Activated CD8-positive, alpha-beta memory T cell treated with anti-CD3 and anti-CD28 coated beads for 36 hours (primary cell): ENCODE results near the gene IGF2R. TPM values are rescaled to one million over a fixed set of nuclear protein-coding genes. Genes with fewer than 3 reads are reported as not detected.

ENCODE experiments used
- CTCF ChIA-PET: fragments of 350-600 bp; sonication (Branson Sonifier 250); formaldehyde crosslinking; loops from one replicate; lab custom pipeline; 2021; ENCODE audit warnings: antibody characterized with exemption; lab: Charles Lee
- POLR2A ChIA-PET: fragments of 350-600 bp; sonication (Branson Sonifier 250); formaldehyde crosslinking; loops from one replicate; lab custom pipeline; 2021; ENCODE audit warnings: antibody characterized with exemption; lab: Charles Lee
- total RNA-seq, 2 experiments: library from RNA; stranded (reverse); gene quantifications; one replicate each; pipeline ENCODE4 v1.2.3, GENCODE V29; 2021

IGF2R gene
- total RNA-seq, 2 experiments from 2014 or later: 125 to 128 TPM

DNA sequence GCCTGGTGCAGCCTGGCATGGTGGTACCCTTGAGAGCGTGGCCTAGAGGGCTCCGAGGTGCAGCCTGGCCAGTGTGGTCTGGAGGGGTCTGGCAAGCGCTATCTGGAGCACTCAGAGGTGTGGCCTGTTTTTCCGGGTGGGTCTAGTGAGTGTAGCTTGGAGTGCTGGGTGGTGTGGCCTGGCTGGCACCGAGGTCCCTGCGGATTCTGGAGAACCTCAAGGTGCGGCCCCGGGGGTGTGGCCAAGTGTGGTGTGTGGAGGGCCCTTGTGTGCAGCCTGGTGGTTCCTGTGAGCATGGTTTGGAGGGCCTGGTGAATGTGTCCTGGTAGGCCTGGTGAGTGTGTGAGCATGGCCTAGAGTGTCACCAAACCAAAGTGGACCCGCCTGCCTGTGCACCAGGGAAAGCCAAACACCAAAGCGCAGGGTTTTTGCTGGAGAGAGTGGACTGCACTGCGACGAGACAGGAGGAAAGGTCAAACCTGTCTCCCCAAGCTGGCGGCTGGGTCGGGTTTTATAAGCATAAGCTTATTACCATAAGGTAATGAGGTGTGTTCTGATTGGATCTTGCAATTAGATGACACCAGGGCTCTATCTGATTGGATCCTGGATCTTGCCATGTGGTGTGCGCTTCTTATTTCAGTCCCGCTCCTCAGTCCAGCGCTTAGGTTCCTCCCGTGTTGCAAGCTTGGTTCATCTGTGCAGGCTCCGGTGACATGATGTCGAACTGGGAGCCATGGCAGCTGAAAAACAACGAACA, 35.7 kb downstream of the IGF2R start:
- ChIA-PET CTCF (no interaction called here), POLR2A (no interaction called here)

DNA sequence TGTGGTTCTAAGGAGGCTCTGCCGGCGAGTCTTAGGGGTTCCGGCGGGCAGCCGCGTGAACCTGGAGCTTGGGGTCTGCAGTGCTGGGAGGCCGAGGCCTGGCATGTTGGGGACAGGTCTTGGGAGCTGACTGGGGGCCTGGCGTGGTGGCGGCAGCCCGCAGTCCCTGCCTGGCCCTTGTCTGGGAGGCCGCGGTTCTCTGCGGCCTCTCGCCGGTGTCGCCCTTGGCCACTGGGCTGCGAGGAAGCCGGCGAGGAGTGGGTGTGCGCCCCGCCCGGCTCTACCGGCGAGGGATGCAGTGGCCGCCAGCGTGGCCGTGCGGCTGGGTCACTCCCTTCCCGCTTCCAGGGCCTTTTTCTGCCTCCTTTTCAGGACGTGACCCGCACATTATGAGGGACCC, 36.3 kb downstream of the IGF2R start:
- ChIA-PET CTCF (no interaction called here), POLR2A (no interaction called here)

DNA sequence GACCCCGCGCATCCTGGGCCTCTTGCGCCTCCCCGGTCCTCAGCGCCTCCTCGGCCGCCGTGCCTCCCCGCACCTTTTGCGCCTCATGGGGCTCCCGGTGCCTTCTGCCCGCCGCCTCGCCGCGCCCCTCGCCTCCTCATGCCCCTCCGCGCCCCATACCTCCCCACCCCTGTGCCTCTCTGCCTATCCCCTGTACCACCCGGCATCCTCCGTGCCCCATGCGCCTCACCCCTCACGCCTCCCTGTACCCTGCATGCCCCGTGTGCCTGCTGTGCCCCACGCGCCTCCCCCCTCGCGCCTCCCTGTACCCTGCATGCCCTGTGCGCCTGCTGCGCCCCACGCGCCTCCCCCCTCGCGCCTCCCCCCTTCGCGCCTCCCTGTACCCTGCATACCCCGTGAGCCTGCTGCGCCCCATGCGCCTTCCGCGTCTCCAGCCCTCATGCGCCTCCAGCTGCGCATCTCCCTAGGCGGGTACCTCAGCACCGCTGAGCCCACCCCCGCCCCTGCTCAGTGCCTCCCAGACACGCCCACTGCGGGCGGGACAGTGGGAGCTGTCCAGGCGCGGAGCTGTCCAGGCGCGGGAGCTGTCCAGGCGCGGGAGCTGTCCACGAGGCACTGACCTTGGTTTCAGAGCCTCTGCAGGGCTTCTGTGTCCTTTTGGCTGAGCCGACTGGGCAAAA, 37.1 kb downstream of the IGF2R start:
- POLR2A ChIA-PET: no interaction called here
- CTCF ChIA-PET: no interaction called here

DNA sequence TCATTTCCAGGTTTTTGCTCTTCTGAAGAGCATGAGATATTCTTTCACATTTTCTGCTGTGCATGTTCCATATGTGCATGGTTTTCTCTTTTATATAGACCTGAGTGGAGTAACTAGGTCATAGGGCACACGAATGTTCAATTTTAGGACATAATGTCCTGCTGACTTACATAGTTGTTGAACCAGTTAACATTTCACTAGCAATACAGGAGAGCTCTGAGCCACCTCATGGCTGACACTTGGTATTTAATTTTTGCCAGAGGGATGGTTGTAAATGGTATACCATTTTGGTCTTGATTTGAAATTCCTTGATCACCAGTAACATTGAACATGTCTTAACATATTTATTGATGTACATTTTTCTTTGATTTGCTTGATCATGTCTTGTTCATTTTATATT, 38.3 kb downstream of the IGF2R start:
- POLR2A ChIA-PET: no interaction called here
- CTCF ChIA-PET: no interaction called here

DNA sequence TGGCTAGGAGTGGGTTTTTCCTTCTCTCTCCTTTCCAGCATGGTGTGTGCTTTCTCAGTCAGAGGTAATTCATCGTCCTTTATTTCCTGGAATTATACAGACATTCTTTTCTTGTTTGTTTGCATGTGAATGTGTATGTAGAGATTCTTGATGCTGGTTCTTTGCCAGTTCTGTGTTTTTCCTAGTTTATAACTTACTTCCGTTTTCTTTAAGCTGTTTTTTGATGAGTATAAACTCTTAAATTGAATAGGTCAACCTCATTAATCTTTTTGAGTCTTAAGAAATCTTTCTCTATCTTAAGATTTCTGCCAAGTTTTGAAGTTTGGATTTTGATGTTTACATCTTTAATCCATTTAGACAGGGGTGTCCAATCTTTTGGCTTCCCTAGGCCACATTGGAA, 38.7 kb downstream of the IGF2R start:
- POLR2A ChIA-PET: no interaction called here
- CTCF ChIA-PET: no interaction called here

DNA sequence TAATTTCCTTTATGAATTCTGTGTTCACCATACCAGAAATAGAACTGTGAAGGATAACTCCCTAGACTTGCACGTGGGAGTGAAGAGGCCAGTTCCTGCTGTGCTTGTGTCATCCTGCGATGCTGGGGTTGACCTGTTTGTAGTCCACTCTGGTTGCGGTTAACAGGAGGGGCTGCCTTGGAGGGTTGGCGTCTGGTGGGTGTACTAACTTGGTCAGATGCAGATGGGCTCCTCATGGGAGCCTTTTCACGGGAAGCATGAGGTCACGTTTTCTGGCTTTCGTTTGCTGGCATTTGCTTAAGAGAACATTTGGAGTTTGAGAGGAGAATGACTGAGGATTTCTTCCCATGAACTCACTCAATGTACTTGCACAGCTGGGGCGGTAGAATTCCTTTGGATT, 41.2 kb downstream of the IGF2R start:
- ChIA-PET CTCF (no interaction called here), POLR2A (interaction anchor here (0.6 kb wide), 1 partner anchor 152 kb away, joined by 3 read pairs; no protein-coding TSS in a partner anchor)

DNA sequence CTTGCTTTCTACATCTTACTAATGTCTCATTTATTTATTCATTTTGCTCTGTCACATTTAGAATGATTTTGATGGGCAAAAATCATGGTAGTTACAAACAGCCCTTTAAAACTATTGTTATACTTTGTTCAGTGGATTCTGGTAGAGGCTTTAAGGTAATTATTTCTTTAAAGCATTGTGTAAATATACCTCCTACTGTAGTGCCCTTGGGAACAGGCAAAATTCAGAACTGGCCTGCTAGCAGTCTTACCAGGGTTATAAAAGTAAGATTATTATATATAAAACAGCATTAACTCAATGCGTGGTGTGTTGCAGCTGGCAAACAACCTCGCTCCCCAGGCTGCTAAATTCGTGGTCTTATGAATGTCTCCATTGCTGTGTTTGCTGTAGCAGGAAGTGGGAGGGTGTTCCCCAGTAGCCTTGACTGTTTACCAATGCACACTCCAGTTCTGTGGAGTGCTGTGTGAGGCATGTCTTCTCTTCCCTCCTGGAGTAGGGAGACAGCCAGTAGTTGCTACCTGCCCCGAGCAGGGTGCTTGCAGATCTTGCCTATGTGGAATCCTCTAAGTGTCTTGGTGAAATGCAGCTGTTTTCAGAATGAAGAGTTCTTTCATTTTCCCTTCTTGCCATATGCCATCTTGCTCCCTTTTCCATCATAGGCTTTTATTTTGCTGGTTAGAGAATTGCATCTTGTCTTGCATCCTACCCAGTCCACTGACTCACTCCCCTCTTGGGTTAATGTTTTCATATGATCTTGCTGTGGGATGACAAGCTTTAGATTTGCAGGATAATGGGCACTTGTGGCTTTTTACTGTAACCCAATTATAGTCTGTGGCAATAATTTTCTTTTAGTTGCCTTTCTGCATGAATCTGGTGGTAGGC, 45.3 kb downstream of the IGF2R start:
- CTCF ChIA-PET: no interaction called here

DNA sequence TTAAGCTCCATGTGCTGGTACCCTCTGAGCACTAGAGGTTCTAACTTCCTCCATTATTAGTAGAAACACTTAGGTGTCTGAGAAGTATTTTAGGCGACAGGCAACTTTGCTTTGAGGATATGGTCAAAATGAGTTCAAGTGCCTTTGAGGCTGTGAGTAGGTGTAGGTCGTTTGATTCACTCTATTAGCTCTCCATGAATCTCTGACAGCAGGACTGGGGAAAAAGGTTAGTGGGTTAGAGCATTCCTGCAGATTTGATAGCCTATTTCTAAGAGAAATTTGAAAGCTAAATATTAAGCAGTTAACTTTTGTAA, 45.9 kb downstream of the IGF2R start:
- ChIA-PET POLR2A (no interaction called here), CTCF (no interaction called here)

More for the DNA sequence above, 45.3 kb downstream of the IGF2R start:
- POLR2A ChIA-PET: no interaction called here

DNA sequence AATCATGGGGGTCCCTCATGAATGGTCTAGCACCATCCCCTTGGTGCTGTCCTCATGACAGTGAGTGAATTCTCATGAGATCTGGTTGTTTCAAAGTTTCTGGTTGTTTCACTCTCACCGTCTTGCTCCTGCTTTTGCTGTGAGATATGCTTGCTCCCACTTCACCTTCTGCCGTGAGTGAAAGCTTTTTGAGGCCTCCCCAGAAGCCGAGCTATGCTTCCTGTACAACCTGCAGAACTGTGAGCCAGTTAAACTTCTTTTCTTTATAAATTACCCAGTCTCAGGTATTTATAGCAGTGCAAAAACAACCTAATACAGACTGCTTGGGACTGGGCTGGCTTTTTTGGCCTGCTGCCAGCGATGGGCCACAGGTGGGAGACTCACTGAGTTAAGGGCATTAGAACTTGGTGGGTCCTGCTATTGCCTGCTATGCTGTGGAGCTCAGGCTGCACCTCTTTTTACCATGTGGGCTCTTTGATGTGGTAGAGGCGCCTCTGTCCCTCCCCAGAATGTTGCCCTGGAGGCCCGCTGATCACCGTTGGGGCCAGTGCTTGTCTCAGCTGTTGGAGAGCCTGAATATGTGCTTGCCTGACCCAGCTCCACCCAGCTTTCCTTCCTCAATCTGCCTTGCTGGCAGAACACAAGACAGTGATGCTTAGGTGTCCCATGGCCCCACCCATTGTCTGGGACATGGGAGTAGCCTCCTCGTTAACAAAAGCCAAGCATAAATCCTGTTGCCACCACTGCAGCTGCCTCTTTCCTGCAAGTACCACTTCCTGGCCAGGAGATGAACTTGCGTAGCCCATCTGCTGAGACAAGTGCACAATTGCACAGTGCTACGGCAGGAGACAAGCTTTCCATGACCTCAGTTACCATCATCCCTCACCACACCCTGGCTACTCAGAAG, 47.1 kb downstream of the IGF2R start:
- ChIA-PET POLR2A (interaction anchor here (0.6 to 1.2 kb wide), 3 partner anchors 21 to 42 kb away, joined by 3 to 5 read pairs (median 4); no protein-coding TSS in a partner anchor), CTCF (no interaction called here)

DNA sequence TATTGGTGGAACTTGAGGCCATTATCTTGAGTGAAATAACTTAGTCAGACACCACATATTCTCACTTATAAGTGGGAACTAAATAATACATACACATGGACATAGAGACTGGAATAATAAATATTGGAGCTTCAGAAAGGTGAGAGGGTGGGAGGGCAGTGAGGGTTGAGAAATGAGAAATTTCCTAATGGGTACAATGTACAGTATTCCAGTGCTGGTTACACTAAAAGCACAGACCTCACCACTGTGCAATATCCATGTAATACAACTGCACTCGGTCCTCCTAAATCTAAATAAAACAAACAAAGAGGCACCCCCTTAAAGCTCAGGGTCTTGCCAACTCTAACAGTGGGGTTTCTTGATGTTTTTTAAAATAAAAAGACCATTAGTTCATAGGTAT, 53.2 kb downstream of the IGF2R start:
- POLR2A ChIA-PET: no interaction called here
- CTCF ChIA-PET: no interaction called here

DNA sequence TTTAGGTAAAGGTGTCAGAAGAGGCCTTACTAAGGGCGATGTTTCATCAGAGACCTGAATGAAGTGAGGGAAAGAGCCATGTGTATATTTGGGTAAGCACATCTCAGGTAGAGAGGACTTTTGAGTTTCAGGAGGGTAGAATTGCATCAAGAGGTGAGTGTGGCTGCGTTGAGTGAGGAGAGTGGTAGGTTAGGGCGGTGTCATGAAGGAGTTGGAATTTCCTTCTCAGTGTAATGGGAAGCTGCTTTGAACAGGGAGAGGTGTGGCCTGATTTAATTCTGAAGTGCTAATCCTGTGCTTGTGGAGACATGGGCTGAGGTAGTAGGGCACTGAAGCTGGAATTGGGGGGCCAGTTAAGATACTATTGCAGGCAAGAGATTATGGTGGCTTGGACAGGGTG, 53.9 kb downstream of the IGF2R start:
- CTCF ChIA-PET: no interaction called here
- POLR2A ChIA-PET: no interaction called here

DNA sequence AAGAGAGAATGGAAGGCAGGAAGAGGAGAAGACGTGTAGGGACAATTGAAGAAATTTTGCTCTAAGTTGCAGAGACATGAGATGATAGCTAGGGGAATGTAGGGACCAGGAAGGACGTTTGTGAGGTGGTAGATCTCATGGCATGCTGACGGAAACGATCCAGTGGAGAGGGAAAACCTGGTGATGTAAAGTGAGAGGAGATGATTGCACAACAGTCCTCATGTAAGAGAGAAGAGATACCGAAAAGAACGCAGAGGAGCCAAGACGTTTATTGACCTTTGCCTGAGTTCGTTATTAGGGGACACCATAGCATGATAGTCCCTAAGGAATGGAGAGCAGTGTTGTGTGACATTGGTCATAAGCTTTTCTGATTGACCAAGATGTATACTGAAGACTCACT, 55.3 kb downstream of the IGF2R start:
- ChIA-PET CTCF (no interaction called here), POLR2A (no interaction called here)

DNA sequence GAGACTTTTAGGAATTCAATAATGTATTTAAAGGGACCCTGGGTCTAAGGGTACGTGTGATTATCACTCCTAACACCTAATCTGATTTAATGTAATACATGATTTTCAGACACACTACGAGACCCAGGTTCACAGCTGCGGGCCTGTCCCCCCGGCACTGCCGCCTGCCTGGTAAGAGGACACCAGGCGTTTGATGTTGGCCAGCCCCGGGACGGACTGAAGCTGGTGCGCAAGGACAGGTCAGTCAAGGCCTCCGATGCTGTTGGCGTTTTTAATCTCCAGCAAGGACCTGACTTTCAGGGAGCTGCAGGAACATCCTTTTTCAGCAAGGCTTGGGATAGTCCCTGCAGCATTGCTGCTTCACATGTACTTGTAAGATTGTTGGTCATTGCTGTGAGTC, 58.2 kb downstream of the IGF2R start:
- POLR2A ChIA-PET: no interaction called here
- CTCF ChIA-PET: no interaction called here

DNA sequence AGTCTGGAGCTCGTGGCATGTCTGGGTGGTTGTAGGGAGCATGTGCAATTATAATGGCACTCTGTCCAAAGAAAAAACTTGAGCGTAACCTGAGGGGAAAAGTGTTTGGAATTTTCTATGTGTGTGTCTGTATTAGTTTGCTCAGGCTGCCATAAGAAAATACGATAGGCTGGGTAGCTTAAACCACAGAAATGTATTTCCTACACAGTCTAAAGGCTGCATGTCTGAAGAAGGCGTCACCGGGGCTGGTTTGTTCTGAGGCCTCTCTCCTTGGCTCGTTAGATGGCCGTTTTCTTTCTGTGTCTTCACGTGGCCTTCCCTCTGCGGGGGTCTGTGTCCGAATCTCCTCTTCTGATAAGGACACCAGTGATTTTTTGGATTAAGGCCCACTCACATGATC, 59.0 kb downstream of the IGF2R start:
- CTCF ChIA-PET: interaction anchor here (0.5 kb wide), 1 partner anchor 307 kb away, joined by 4 read pairs; no protein-coding TSS in a partner anchor

DNA sequence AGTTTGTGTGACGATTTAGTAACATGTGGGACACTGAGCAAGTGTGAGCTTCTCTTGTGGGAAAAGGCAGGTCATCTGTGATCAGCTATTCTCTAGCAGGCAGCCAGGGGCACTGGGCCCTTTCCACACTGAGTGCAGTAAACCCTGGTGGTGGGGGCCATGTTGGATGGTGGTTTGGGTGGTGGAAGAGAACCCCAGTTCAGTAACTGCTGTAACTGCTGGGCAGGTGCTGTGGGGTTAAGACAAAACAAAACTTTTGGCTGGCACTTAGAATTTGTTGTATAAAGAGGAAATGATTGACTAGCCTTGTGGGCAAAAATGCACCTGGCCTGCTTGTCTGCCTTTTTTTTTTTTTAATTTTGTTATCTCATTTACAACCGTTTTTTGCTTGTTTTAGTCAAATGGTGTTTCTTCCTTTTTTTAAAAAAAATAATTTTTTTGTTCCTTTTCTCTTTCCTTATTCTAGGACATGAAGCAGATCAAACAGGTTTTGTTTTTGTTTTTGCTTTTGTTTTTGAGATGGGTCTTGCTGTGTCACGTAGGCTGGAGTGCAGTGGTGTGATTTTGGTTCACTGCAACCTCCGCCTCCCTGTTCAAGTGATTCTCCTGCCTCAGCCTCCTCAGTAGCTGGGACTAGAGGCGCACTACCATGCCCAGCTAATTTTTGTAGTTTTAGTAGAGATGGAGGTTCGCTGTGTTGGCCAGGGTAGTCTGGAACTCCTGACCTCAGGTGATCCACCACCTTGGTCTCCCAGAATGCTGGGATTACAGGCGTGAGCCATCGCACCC, 59.8 kb downstream of the IGF2R start:
- ChIA-PET POLR2A (no interaction called here), CTCF (no interaction called here)

More for the DNA sequence above, 59.0 kb downstream of the IGF2R start:
- POLR2A ChIA-PET: no interaction called here

DNA sequence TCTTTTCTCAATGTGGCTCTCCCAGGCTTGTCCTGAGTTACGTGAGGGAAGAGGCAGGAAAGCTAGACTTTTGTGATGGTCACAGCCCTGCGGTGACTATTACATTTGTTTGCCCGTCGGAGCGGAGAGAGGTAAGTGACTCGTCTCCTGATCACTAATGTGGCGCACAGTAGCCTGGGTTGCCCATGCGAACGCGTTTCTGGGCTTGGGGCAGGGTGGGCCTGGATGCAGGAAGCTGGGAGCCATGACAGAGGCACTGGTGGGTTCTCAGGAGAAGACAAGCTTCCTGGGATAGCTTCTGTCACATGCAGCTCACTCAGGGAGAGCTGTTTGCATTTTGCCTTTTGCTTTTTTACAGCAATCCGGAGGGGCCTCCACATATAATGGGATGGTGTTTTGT, 60.6 kb downstream of the IGF2R start:
- ChIA-PET POLR2A (no interaction called here), CTCF (no interaction called here)

DNA sequence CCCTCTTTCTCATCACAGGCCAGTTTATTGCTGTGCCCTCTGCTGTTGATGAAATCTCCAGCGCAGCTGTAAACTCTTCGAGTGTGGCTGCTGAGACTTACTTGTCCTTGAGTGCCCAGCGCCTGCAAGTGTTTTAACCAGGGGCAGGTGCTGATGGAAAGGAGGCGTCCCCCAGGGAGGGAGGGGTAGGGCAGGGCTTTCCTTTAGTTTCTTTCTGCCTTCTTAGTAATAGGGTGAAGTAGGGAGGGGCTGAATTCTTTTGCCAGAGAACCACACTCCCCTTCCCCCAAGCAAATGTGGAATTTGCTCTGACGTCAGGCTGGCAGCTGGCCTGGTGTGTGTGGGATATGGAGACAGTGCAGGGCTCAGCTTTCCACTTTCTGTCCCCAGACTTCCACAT, 61.2 kb downstream of the IGF2R start:
- CTCF ChIA-PET: no interaction called here
- POLR2A ChIA-PET: no interaction called here

DNA sequence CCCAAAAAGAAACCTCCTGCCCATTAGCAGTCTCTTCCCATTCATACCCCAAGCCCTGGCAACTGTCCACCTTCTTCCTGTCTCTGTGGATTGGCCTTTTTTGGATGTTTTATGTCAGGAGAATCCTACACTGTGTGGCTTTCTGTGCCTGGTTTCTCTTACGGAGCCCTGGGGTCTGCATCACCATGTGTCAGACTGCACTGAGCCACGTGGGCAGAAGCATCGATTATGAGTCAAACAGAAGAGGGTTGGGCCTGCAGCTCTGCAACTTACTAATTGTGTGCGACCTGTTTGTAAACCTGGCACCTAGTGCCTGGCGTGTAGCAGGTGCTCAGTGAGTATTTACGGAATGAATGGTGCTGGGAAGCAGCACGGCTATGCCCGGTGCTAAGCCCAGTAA, 62.6 kb downstream of the IGF2R start:
- CTCF ChIA-PET: interaction anchor here (0.6 to 1.2 kb wide), 2 partner anchors 380 to 424 kb away, joined by 3 to 4 read pairs; no protein-coding TSS in a partner anchor
- POLR2A ChIA-PET: no interaction called here
